K562 (cell line): ENCODE results near the gene MANEAL. TPM values are rescaled to one million over a fixed set of nuclear protein-coding genes. Genes with fewer than 3 reads are reported as not detected.

Experiments used
- ASH1L ChIP-seq: fragments of 450-650 bp; IDR thresholded peaks from 2 replicates; pipeline ENCODE4 v1.6.1; 2018; ENCODE audit warnings: borderline replicate concordance, mild to moderate bottlenecking, low read depth; ENCODE audit not compliant: partially characterized antibody
- CCAR2 ChIP-seq: fragments of 200-400 bp; formaldehyde crosslinking; IDR thresholded peaks from 2 replicates; pipeline ENCODE4 v1.6.1; 2017; ENCODE audit warnings: mild to moderate bottlenecking, low read depth, low read length
- FOXJ3 ChIP-seq: sonication (generic); formaldehyde crosslinking; IDR thresholded peaks from 2 replicates; pipeline ENCODE4 v1.4.0; 2020; ENCODE audit warnings: mild to moderate bottlenecking, missing genetic modification reagents
- GATAD2B ChIP-seq: fragments of 450-650 bp; IDR thresholded peaks from 2 replicates; pipeline ENCODE4 v1.6.1; 2017; ENCODE audit warnings: mild to moderate bottlenecking, borderline replicate concordance
- HIVEP1 ChIP-seq: fragments of 250-450 bp; sonication (Bioruptor Pico); IDR thresholded peaks from 2 replicates; pipeline ENCODE4 v1.4.0; 2020; ENCODE audit warnings: mild to moderate bottlenecking
- MAFF ChIP-seq: IDR thresholded peaks from 2 replicates; pipeline ENCODE4 v1.6.1; 2012; ENCODE audit warnings: low read length, improper control_type of control experiment
- MBD1 ChIP-seq: fragments of 250-450 bp; sonication (Bioruptor Pico); IDR thresholded peaks from 2 replicates; pipeline ENCODE4 v1.8.0; 2022; ENCODE audit warnings: inconsistent platforms
- ZFP1 ChIP-seq: fragments of 450-650 bp; formaldehyde crosslinking; IDR thresholded peaks from 2 replicates; pipeline ENCODE4 v1.4.0; 2020; ENCODE audit warnings: mild to moderate bottlenecking, mixed read lengths
- ZNF318 ChIP-seq, 2 experiments: fragments of 450-650 bp; IDR thresholded peaks; 2 replicates each; pipeline ENCODE4 v1.6.1; 2016; ENCODE audit warnings: mild to moderate bottlenecking in 2 of 2, borderline replicate concordance in 1 of 2, low read depth in 1 of 2, moderate library complexity in 1 of 2
- polyA plus RNA-seq, 8 experiments: library from polyadenylated mRNA; depleted of rRNA in 4 of 8; stranded (reverse) in 5 of 8; unstranded in 3 of 8; fragments of >200 nt; fragmentation: Nextera tagmentation in 2 of 8; fragmentation: Illumina TruSeq in 1 of 8; extraction: Ambion mirVana in 2 of 8; extraction: Trizol in 1 of 8; gene quantifications; 2 replicates each; pipeline versions ENCODE4 v1.2.1 to v1.2.3, GENCODE V29; 2011 to 2014; ENCODE audit warnings: inconsistent platforms in 1 of 8, missing spikeins in 1 of 8
- total RNA-seq, 7 experiments: library from RNA; depleted of rRNA in 6 of 7; stranded (reverse); fragments of >200 nt in 6 of 7; fragmentation: Illumina TruSeq in 2 of 7; extraction: Trizol in 2 of 7; gene quantifications; 2 replicates each; pipeline versions ENCODE4 v1.2.1 to v1.2.3, GENCODE V29; 2011 to 2021; ENCODE audit warnings: low replicate concordance in 1 of 7
- TF ChIP-seq, protein P1 (sequence below): fragments of 250-450 bp; sonication (Bioruptor Pico); IDR thresholded peaks from 2 replicates; pipeline ENCODE4 v1.6.1; 2021; ENCODE audit warnings: mild to moderate bottlenecking
- TF ChIP-seq, protein P2 (sequence below): fragments of 250-450 bp; sonication (Bioruptor Pico); IDR thresholded peaks from 2 replicates; pipeline ENCODE4 v1.5.0; 2020; ENCODE audit warnings: mild to moderate bottlenecking
- TF ChIP-seq, protein P3 (sequence below): sonication (generic); formaldehyde crosslinking; IDR thresholded peaks from 2 replicates; pipeline ENCODE4 v1.8.1; 2022; ENCODE audit warnings: missing genetic modification reagents

Gene MANEAL
- total and polyA plus RNA-seq, 9 of the 15 experiments (the other 6 are each of a cell fraction or from before 2014, with no cell fraction given), result 0.37 to 3.2 (median 1.2) TPM

DNA sequence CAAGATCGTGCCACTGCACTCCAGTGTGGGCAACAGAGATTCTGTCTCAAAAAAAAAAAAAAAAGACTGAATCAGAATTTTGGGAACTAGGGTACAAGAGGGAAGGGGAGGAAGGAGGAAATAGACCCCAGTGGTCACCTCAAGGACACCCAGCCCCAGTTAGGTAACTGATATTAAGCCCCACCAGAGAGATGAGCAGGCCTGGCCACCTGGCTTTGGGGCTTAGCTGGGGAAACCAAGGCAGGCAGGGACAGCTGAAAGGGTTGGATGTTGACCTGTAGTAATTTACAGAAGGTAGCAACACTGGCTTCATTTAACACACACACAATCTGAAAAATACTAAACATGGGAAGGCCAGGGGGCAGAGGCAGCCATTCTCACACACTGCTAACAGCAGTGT lies 8.8 kb downstream of the MANEAL start (continued):
- no peak for TF ChIP-seq MBD1
- TF ChIP-seq, protein P1, sequence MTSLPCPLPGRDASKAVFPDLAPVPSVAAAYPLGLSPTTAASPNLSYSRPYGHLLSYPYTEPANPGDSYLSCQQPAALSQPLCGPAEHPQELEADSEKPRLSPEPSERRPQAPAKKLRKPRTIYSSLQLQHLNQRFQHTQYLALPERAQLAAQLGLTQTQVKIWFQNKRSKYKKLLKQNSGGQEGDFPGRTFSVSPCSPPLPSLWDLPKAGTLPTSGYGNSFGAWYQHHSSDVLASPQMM (CRISPR knock-in tag), result no peak
- TF ChIP-seq CCAR2, result no peak
- TF ChIP-seq, protein P2, sequence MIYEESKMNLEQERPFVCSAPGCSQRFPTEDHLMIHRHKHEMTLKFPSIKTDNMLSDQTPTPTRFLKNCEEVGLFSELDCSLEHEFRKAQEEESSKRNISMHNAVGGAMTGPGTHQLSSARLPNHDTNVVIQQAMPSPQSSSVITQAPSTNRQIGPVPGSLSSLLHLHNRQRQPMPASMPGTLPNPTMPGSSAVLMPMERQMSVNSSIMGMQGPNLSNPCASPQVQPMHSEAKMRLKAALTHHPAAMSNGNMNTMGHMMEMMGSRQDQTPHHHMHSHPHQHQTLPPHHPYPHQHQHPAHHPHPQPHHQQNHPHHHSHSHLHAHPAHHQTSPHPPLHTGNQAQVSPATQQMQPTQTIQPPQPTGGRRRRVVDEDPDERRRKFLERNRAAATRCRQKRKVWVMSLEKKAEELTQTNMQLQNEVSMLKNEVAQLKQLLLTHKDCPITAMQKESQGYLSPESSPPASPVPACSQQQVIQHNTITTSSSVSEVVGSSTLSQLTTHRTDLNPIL (CRISPR knock-in tag), result no peak
- TF ChIP-seq, protein P3, sequence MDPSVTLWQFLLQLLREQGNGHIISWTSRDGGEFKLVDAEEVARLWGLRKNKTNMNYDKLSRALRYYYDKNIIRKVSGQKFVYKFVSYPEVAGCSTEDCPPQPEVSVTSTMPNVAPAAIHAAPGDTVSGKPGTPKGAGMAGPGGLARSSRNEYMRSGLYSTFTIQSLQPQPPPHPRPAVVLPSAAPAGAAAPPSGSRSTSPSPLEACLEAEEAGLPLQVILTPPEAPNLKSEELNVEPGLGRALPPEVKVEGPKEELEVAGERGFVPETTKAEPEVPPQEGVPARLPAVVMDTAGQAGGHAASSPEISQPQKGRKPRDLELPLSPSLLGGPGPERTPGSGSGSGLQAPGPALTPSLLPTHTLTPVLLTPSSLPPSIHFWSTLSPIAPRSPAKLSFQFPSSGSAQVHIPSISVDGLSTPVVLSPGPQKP (CRISPR knock-in tag), result no peak
- no peak for TF ChIP-seq MAFF
- no peak for TF ChIP-seq GATAD2B
- no peak for TF ChIP-seq FOXJ3 (CRISPR knock-in tag)
- no peak for TF ChIP-seq ZFP1 (CRISPR knock-in tag)
- no peak for TF ChIP-seq HIVEP1
- no peak for TF ChIP-seq ZNF318 (IDR thresholded peaks at IDR 0.05; ENCODE audit: borderline replicate concordance in 1 of 2, low read depth in 1 of 2)
- TF ChIP-seq ASH1L, result no peak
